IMR-90 (cell line): Measurements from ENCODE around the gene NOD1. TPM values are rescaled to one million over a fixed set of nuclear protein-coding genes. Genes with fewer than 3 reads are reported as not detected.

Experiments used
- ATAC-seq: fragments of 200-7000 bp; cut with Tn5 transposase; 2 replicates; pipeline ENCODE4 v1.9.1; 2020; ENCODE audit warnings: low read depth, mild to moderate bottlenecking, moderate library complexity
- BruUV-seq: library from RNA; stranded (reverse); fragments of 400-500 nt; replicated peaks from 2 replicates; lab custom pipeline; 2021; lab: Mats Ljungman, UMichigan
- CTCF ChIA-PET: fragments of 300-600 bp; formaldehyde crosslinking; extraction: SDS; loops from one replicate; lab custom pipeline; 2021; ENCODE audit warnings: antibody characterized with exemption; lab: Yijun Ruan, JAX
- POLR2A ChIA-PET: fragments of 300-600 bp; sonication (Branson Sonifier 250); formaldehyde crosslinking; loops from one replicate; lab custom pipeline; 2022; ENCODE audit warnings: antibody characterized with exemption; ENCODE audit not compliant: unreplicated experiment; lab: Charles Lee
- DNase-seq: peaks from one replicate; pipeline ENCODE4 v3.0.0; 2013
- H2AFZ ChIP-seq: replicated peaks from 2 replicates; pipeline ENCODE3; 2013; ENCODE audit warnings: low read length, mild to moderate bottlenecking; ENCODE audit not compliant: poor library complexity
- H2AK5ac ChIP-seq: 2 replicates; pipeline ENCODE4 v1.6.1; 2013; ENCODE audit warnings: low read depth, low read length, inconsistent platforms
- H2AK9ac ChIP-seq: replicated peaks from 2 replicates; pipeline ENCODE3; 2013; ENCODE audit warnings: mild to moderate bottlenecking, low read depth, low read length, moderate library complexity; ENCODE audit not compliant: poor library complexity
- H2BK120ac ChIP-seq: 2 replicates; pipeline ENCODE4 v1.6.1; 2013; ENCODE audit warnings: low read depth, low read length, inconsistent platforms
- H2BK15ac ChIP-seq: 3 replicates; pipeline ENCODE4 v1.6.1; 2013; ENCODE audit warnings: low read depth, low read length, inconsistent platforms
- H2BK20ac ChIP-seq: 2 replicates; pipeline ENCODE4 v1.6.1; 2013; ENCODE audit warnings: low read depth, mild to moderate bottlenecking, inconsistent platforms, low read length, moderate library complexity
- H2BK5ac ChIP-seq: 2 replicates; pipeline ENCODE4 v1.6.1; 2013; ENCODE audit warnings: mild to moderate bottlenecking, low read depth, low read length, inconsistent platforms; ENCODE audit not compliant: poor library complexity, severe bottlenecking
- H3K14ac ChIP-seq: replicated peaks from 2 replicates; pipeline ENCODE4 v1.6.1; 2013; ENCODE audit warnings: low read depth, low read length, inconsistent platforms
- H3K18ac ChIP-seq: 2 replicates; pipeline ENCODE4 v1.6.1; 2013; ENCODE audit warnings: low read depth, low read length, control low read depth
- H3K23ac ChIP-seq: 2 replicates; pipeline ENCODE4 v1.6.1; 2013; ENCODE audit warnings: low read depth, low read length, inconsistent platforms
- H3K27ac ChIP-seq: 2 replicates; pipeline ENCODE4 v1.5.1; 2013; ENCODE audit warnings: mild to moderate bottlenecking, control low read depth, low read length; ENCODE audit not compliant: insufficient read depth
- H3K27me3 ChIP-seq: 2 replicates; pipeline ENCODE4 v1.6.1; 2013; ENCODE audit warnings: low read length; ENCODE audit not compliant: control insufficient read depth, insufficient read depth
- H3K36me3 ChIP-seq: 2 replicates; pipeline ENCODE4 v1.6.1; 2013; ENCODE audit warnings: low read length, mixed read lengths; ENCODE audit not compliant: control insufficient read depth, insufficient read depth
- H3K4ac ChIP-seq: 2 replicates; pipeline ENCODE4 v1.6.1; 2013; ENCODE audit warnings: low read depth, low read length, inconsistent platforms
- H3K4me1 ChIP-seq: 2 replicates; pipeline ENCODE4 v1.6.1; 2013; ENCODE audit warnings: low read length, mixed read lengths; ENCODE audit not compliant: control insufficient read depth, insufficient read depth
- H3K4me2 ChIP-seq: 2 replicates; pipeline ENCODE4 v1.6.1; 2013; ENCODE audit warnings: low read depth, mild to moderate bottlenecking, control low read depth, low read length, moderate library complexity
- H3K4me3 ChIP-seq: 2 replicates; pipeline ENCODE4 v1.5.1; 2013; ENCODE audit warnings: low read depth, mild to moderate bottlenecking, control low read depth, low read length, moderate library complexity; ENCODE audit not compliant: insufficient read depth
- H3K56ac ChIP-seq: 2 replicates; pipeline ENCODE4 v1.6.1; 2013; ENCODE audit warnings: low read length, inconsistent platforms; ENCODE audit not compliant: insufficient read depth; ENCODE audit errors: extremely low read depth
- H3K79me1 ChIP-seq, 2 experiments: 2 replicates each; pipeline ENCODE4 v1.6.1; 2013; ENCODE audit warnings: low read length in 2 of 2, inconsistent platforms in 1 of 2, low read depth in 1 of 2
- H3K9ac ChIP-seq: 2 replicates; pipeline ENCODE4 v1.6.1; 2013; ENCODE audit warnings: low read depth, low read length, control low read depth
- H3K9me1 ChIP-seq: 2 replicates; pipeline ENCODE4 v1.6.1; 2013; ENCODE audit warnings: low read length, inconsistent platforms; ENCODE audit not compliant: insufficient read depth
- H3K9me3 ChIP-seq: 2 replicates; pipeline ENCODE4 v1.6.1; 2013; ENCODE audit warnings: low read length; ENCODE audit not compliant: control insufficient read depth, insufficient read depth
- H4K20me1 ChIP-seq: 2 replicates; pipeline ENCODE4 v1.6.1; 2013; ENCODE audit warnings: low read length, inconsistent platforms; ENCODE audit not compliant: insufficient read depth
- H4K5ac ChIP-seq: 2 replicates; pipeline ENCODE4 v1.6.1; 2013; ENCODE audit warnings: mild to moderate bottlenecking, low read depth, low read length, control low read depth
- H4K8ac ChIP-seq, 2 experiments: 2 replicates each; pipeline ENCODE4 v1.6.1; 2013; ENCODE audit warnings: low read depth in 2 of 2, low read length in 2 of 2, control low read depth in 1 of 2, inconsistent platforms in 1 of 2
- H4K91ac ChIP-seq: 2 replicates; pipeline ENCODE4 v1.6.1; 2013; ENCODE audit warnings: low read depth, low read length, inconsistent platforms; ENCODE audit not compliant: insufficient read depth
- CEBPB ChIP-seq: IDR thresholded peaks from 2 replicates; pipeline ENCODE4 v1.6.1; 2012; ENCODE audit warnings: low read depth, low read length, improper control_type of control experiment
- CHD1 ChIP-seq: IDR thresholded peaks from 2 replicates; pipeline ENCODE4 v1.6.1; 2012; ENCODE audit warnings: low read depth, low read length, improper control_type of control experiment
- CTCF ChIP-seq: conservative IDR thresholded peaks from 2 replicates; pipeline ENCODE4 v1.5.1; 2012; ENCODE audit warnings: mild to moderate bottlenecking, low read depth, low read length, improper control_type of control experiment
- ELK1 ChIP-seq: fragments of 150-350 bp; IDR thresholded peaks from 2 replicates; pipeline ENCODE4 v1.6.1; 2016; ENCODE audit warnings: low read depth, mild to moderate bottlenecking, low read length, moderate library complexity, borderline replicate concordance
- FOS ChIP-seq: fragments of 150-350 bp; IDR thresholded peaks from 2 replicates; pipeline ENCODE4 v1.6.1; 2016; ENCODE audit warnings: low read depth, low read length
- NFE2L2 ChIP-seq: fragments of 150-350 bp; IDR thresholded peaks from 2 replicates; pipeline ENCODE4 v1.6.1; 2016; ENCODE audit warnings: low read depth, mild to moderate bottlenecking, low read length
- RAD21 ChIP-seq: IDR thresholded peaks from 2 replicates; pipeline ENCODE4 v1.6.1; 2012; ENCODE audit warnings: low read length, improper control_type of control experiment
- RFX5 ChIP-seq: IDR thresholded peaks from 2 replicates; pipeline ENCODE4 v1.8.0; 2012; ENCODE audit warnings: low read depth, mild to moderate bottlenecking, low read length, moderate library complexity
- WGBS, 2 experiments: methylation state at CpG; one replicate each; pipeline versions ENCODE4 v1.1.5 to v1.1.7; 2013; ENCODE audit warnings: missing lambda C conversion rate in 2 of 2; ENCODE audit not compliant: insufficient read length in 1 of 2; ENCODE audit errors: extremely low coverage in 2 of 2; 5-methylcytosine and 5-hydroxymethylcytosine counted together
- dilution Hi-C: fragments of 300-500 bp; cut with HindIII; formaldehyde crosslinking; loops from one replicate; pipeline ENCODE4 v1.14.3; 2018; ENCODE audit warnings: low sequenced_read_pairs; ENCODE audit not compliant: unreplicated experiment
- in situ Hi-C: fragments of 300-500 bp; cut with MboI; formaldehyde crosslinking; loops from 3 replicates; pipeline ENCODE4 v1.14.3; 2019; ENCODE audit warnings: low sequenced_read_pairs, inconsistent platforms, mixed read lengths
- intact Hi-C: fragments of 100-400 bp; cut with micrococcal nuclease; formaldehyde crosslinking; loops from 2 replicates; pipeline ENCODE4 v1.10.0; 2022
- polyA plus RNA-seq, 3 experiments: library from polyadenylated mRNA; depleted of rRNA; stranded (reverse); fragments of >200 nt; gene quantifications; 2 replicates each; pipeline ENCODE4 v1.2.3, GENCODE V29; 2012; ENCODE audit warnings: low replicate concordance in 1 of 3
- total RNA-seq: library from RNA; depleted of rRNA; stranded (reverse); fragments of >200 nt; gene quantifications from 2 replicates; pipeline ENCODE4 v1.2.3, GENCODE V29; 2012

Gene NOD1
- total and polyA plus RNA-seq, 2 of the 4 experiments (the other 2 are of a cell fraction) = 1.8 to 3.0 TPM

DNA sequence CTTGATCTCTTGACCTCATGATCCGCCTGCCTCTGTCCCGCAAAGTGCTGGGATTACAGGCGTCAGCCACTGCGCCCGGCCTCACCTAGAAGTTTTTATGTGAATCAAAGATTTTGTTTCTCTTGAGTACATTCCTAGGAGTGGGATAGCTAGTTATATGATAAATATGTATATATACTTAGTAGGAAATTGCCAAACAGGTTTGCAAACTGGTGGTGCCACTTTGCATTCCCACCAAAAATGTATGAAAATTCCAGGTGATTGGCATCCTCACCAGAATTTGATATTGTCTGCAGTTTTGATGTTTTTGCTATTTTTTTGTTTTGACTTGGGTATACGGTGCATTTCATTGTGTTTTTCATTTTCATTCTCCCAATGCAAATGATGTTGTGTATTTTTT, 86.8 kb downstream of the NOD1 start:
- Histone ChIP-seq H2BK5ac (no peak overlapping the region), H3K4me2 (no peak overlapping the region), H2AFZ (no peak overlapping the region), H4K20me1 (no peaks in the 10 kb centered on the region), H2AK9ac (no peak overlapping the region), H3K9me3 (no peaks in the 10 kb centered on the region), H2AK5ac (no peak overlapping the region), H3K23ac (no peak overlapping the region), H2BK15ac (no peak overlapping the region), H3K9me1 (no peaks in the 10 kb centered on the region), H3K36me3 (no peaks in the 10 kb centered on the region), H3K4me3 (no peak overlapping the region), H2BK120ac (no peak overlapping the region), H3K4ac (no peak overlapping the region), H3K9ac (no peak overlapping the region), H3K79me1 (no peaks in the 10 kb centered on the region), H3K18ac (no peak overlapping the region), H3K14ac (no peak overlapping the region), H3K4me1 (no peaks in the 10 kb centered on the region), H3K27me3 (no peaks in the 10 kb centered on the region), H4K5ac (no peak overlapping the region), H4K8ac (no peak overlapping the region), H2BK20ac (no peak overlapping the region), H3K56ac (no peak overlapping the region), H4K91ac (no peak overlapping the region), H3K27ac (no peak overlapping the region)
- POLR2A ChIA-PET = no interaction called here
- dilution Hi-C loops (no loop called here), intact Hi-C loops (no loop called here), in situ Hi-C loops (no loop called here)
- TF ChIP-seq NFE2L2 (no peak), FOS (no peak), CHD1 (no peak), CEBPB (no peak), ELK1 (no peak), RAD21 (no peak), RFX5 (no peak), CTCF (no peak)
- CTCF ChIA-PET = no interaction called here
- DNase-seq (no peak), ATAC-seq (no peak)
- no TSS peak for BruUV-seq
- WGBS, 2 experiments = no CpG with 5 or more reads among the region's 6 CpGs
